Smooth muscle cell (in vitro differentiated cells): ENCODE measurements around the gene SCAPER. TPM values are rescaled to one million over a fixed set of nuclear protein-coding genes. Genes with fewer than 3 reads are reported as not detected.

ENCODE experiments used
- DNase-seq: peaks from one replicate; lab custom pipeline; 2025; ENCODE audit not compliant: unreplicated experiment; lab: John Stamatoyannopoulos, UW
- H2AFZ ChIP-seq: fragments of 200-600 bp; sonication (generic); 2 replicates; pipeline ENCODE4 v1.6.0; 2016; ENCODE audit warnings: antibody characterized with exemption, low read depth, mild to moderate bottlenecking
- H3F3A ChIP-seq: fragments of 200-600 bp; sonication (generic); 2 replicates; pipeline ENCODE4 v1.6.0; 2017; ENCODE audit warnings: antibody characterized with exemption, low read depth
- H3K27ac ChIP-seq: fragments of 200-600 bp; sonication (generic); 2 replicates; pipeline ENCODE4 v1.5.1; 2016; ENCODE audit warnings: low read depth, mild to moderate bottlenecking
- H3K27me3 ChIP-seq: fragments of 200-600 bp; sonication (generic); 2 replicates; pipeline ENCODE4 v1.6.1; 2016; ENCODE audit warnings: low read depth, mild to moderate bottlenecking
- H3K36me3 ChIP-seq: fragments of 200-600 bp; sonication (generic); 2 replicates; pipeline ENCODE4 v1.5.1; 2016; ENCODE audit warnings: low read depth
- H3K4me1 ChIP-seq: fragments of 200-600 bp; sonication (generic); 2 replicates; pipeline ENCODE4 v1.5.1; 2016; ENCODE audit warnings: low read depth
- H3K4me2 ChIP-seq: fragments of 200-600 bp; sonication (generic); 2 replicates; pipeline ENCODE4 v1.6.0; 2016; ENCODE audit warnings: mild to moderate bottlenecking
- H3K4me3 ChIP-seq: fragments of 200-600 bp; sonication (generic); 2 replicates; pipeline ENCODE4 v1.5.1; 2016; ENCODE audit warnings: mild to moderate bottlenecking
- H3K79me2 ChIP-seq: fragments of 200-600 bp; sonication (generic); 2 replicates; pipeline ENCODE4 v1.6.0; 2016; ENCODE audit warnings: low read depth, mild to moderate bottlenecking
- H3K9ac ChIP-seq: fragments of 200-600 bp; sonication (generic); 2 replicates; pipeline ENCODE4 v1.6.0; 2016; ENCODE audit warnings: low read depth
- H3K9me3 ChIP-seq: fragments of 200-600 bp; sonication (generic); replicated peaks from 2 replicates; pipeline ENCODE4 v1.5.1; 2016; ENCODE audit warnings: low read depth
- H4K20me1 ChIP-seq: fragments of 200-600 bp; sonication (generic); 2 replicates; pipeline ENCODE4 v1.6.0; 2016; ENCODE audit warnings: low read depth
- CTCF ChIP-seq: fragments of 200-600 bp; sonication (generic); IDR thresholded peaks from 2 replicates; pipeline ENCODE4 v1.5.1; 2017; ENCODE audit warnings: borderline replicate concordance, mild to moderate bottlenecking, antibody characterized with exemption; ENCODE audit not compliant: insufficient read depth, poor library complexity, severe bottlenecking
- WGBS: methylation state at CpG from one replicate; pipeline ENCODE4 v1.1.7; 2016; ENCODE audit warnings: low lambda C conversion rate; 5-methylcytosine and 5-hydroxymethylcytosine counted together
- polyA plus RNA-seq: library from polyadenylated mRNA; unstranded; fragments of >200 nt; fragmentation: Nextera tagmentation; extraction: Ambion mirVana; gene quantifications from 2 replicates; pipeline ENCODE4 v1.2.1, GENCODE V29; 2016
- total RNA-seq: library from RNA; depleted of rRNA; stranded (reverse); fragments of >200 nt; gene quantifications from 2 replicates; pipeline ENCODE4 v1.2.3, GENCODE V29; 2014

SCAPER gene
- total and polyA plus RNA-seq, 2 experiments from 2014 or later, result 6.6 to 34.3 TPM

GRCh38 chr15:76566276-76566675 lies 338.9 kb downstream of the SCAPER start:
- Histone ChIP-seq H3K9ac (no peak overlapping the region), H3K27me3 (no peaks in the 10 kb centered on the region), H3K4me1 (no peaks in the 10 kb centered on the region), H3K4me3 (no peak overlapping the region), H3K9me3 (no peaks in the 10 kb centered on the region), H3F3A (no peaks in the 10 kb centered on the region), H3K79me2 (no peaks in the 10 kb centered on the region), H2AFZ (no peak overlapping the region), H3K4me2 (no peak overlapping the region), H4K20me1 (no peaks in the 10 kb centered on the region), H3K27ac (no peak overlapping the region), H3K36me3 (no peaks in the 10 kb centered on the region)
- DNase-seq, result no peak
- 90% methylated on average over 2 of the region's 2 CpGs for WGBS
- no peak for TF ChIP-seq CTCF

GRCh38 chr15:76565366-76565765 lies 339.8 kb downstream of the SCAPER start:
- no peak for TF ChIP-seq CTCF
- Histone ChIP-seq H3K9me3 (no peaks in the 10 kb centered on the region), H3K4me1 (no peaks in the 10 kb centered on the region), H3K36me3 (no peaks in the 10 kb centered on the region), H3K27me3 (no peaks in the 10 kb centered on the region), H3K79me2 (no peaks in the 10 kb centered on the region), H3K27ac (no peak overlapping the region), H2AFZ (no peak overlapping the region), H3F3A (no peaks in the 10 kb centered on the region), H4K20me1 (no peaks in the 10 kb centered on the region), H3K4me2 (no peak overlapping the region), H3K4me3 (no peak overlapping the region), H3K9ac (no peak overlapping the region)
- WGBS, result 68% methylated on average over 1 of the region's 1 CpG
- DNase-seq, result no peak

GRCh38 chr15:76555247-76555646 lies 349.9 kb downstream of the SCAPER start:
- WGBS, result 92% methylated on average over 1 of the region's 1 CpG
- no peaks in the 10 kb centered on the region for H3K79me2 ChIP-seq

More at GRCh38 chr15:76555247-76555646, 349.9 kb downstream of the SCAPER start:
- Histone ChIP-seq H3K9ac (no peak overlapping the region), H2AFZ (no peak overlapping the region), H3F3A (no peaks in the 10 kb centered on the region), H3K36me3 (no peaks in the 10 kb centered on the region), H3K27ac (no peak overlapping the region), H3K4me1 (no peaks in the 10 kb centered on the region), H3K4me2 (no peak overlapping the region), H3K9me3 (peaks cover 2% of the 10 kb centered on the region), H3K27me3 (no peaks in the 10 kb centered on the region), H4K20me1 (no peaks in the 10 kb centered on the region), H3K4me3 (no peak overlapping the region)
- DNase-seq, result no peak
- TF ChIP-seq CTCF, result no peak
